ENCODE data around the gene ZNF398. TPM values are rescaled to one million over a fixed set of nuclear protein-coding genes. Genes with fewer than 3 reads are reported as not detected.
A peak's percentile ranks its signal among the peaks of the same experiment; 100 is the strongest.

The ZNF398 gene
- total and polyA plus RNA-seq, 2 of the 13 experiments (the other 11 are each of a cell fraction or from before 2014, with no cell fraction given): 3.0 to 8.9 TPM

GRCh38 chr7:149125863-149126661, 21.2 kb upstream of the ZNF398 start, which contains the start of gene ZNF425 (continued):
- TF ChIP-seq, protein P1, sequence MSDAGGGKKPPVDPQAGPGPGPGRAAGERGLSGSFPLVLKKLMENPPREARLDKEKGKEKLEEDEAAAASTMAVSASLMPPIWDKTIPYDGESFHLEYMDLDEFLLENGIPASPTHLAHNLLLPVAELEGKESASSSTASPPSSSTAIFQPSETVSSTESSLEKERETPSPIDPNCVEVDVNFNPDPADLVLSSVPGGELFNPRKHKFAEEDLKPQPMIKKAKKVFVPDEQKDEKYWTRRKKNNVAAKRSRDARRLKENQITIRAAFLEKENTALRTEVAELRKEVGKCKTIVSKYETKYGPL (CRISPR knock-in tag; IDR thresholded peaks at IDR 0.05): no peak
- TF ChIP-seq ZNF260 (CRISPR knock-in tag; IDR thresholded peaks at IDR 0.05; ENCODE audit: borderline replicate concordance, low read depth) (peak; percentile 80; the same call in 1 of the 2 replicates), ZBTB1 (CRISPR knock-in tag; IDR thresholded peaks at IDR 0.05; ENCODE audit: borderline replicate concordance) (no peak), BHLHE40 (IDR thresholded peaks at IDR 0.05; ENCODE audit: low read length) (0 out of 2 replicates have a peak, but pooled peaks have one; percentile 34), ZNF543 (CRISPR knock-in tag; IDR thresholded peaks at IDR 0.05) (no peak; the same call in none of the 2 replicates), ZNF562 (CRISPR knock-in tag; IDR thresholded peaks at IDR 0.05; ENCODE audit: borderline replicate concordance) (no peak), ZNF674 (CRISPR knock-in tag; IDR thresholded peaks at IDR 0.05; ENCODE audit: low read depth) (peak; percentile 94; the same call in 1 of the 2 replicates), ZBTB20 (CRISPR knock-in tag; IDR thresholded peaks at IDR 0.05; ENCODE audit: borderline replicate concordance, low read depth) (peak; percentile 71), ZNF850 (CRISPR knock-in tag; conservative IDR thresholded peaks at IDR 0.05) (peak; percentile 28; the same call in 1 of the 2 replicates), MAFK (conservative IDR thresholded peaks at IDR 0.05 in 1 of 2, IDR thresholded peaks at IDR 0.05 in 1 of 2; ENCODE audit: low read length in 2 of 2) (no peak), HNF4G (IDR thresholded peaks at IDR 0.05; ENCODE audit: borderline replicate concordance, low read depth, low read length) (peak; percentile 64; the same call in 1 of the 2 replicates), HNF4G (CRISPR knock-in tag; IDR thresholded peaks at IDR 0.05; ENCODE audit: borderline replicate concordance, low read depth) (peak; percentile 72), ZNF883 (CRISPR knock-in tag; IDR thresholded peaks at IDR 0.05; ENCODE audit: not compliant biosample characterization) (peak; percentile 10), ZNF350 (CRISPR knock-in tag; IDR thresholded peaks at IDR 0.05; ENCODE audit: borderline replicate concordance, low read depth) (peak; percentile 72), HDAC1 (CRISPR knock-in tag; IDR thresholded peaks at IDR 0.05) (peak; percentile 96), ZNF563 (CRISPR knock-in tag; IDR thresholded peaks at IDR 0.05) (peak; percentile 78; the same call in 1 of the 2 replicates), ZNF569 (CRISPR knock-in tag; IDR thresholded peaks at IDR 0.05; ENCODE audit: borderline replicate concordance) (no peak), ZEB1 (IDR thresholded peaks at IDR 0.05; ENCODE audit: insufficient replicate concordance, low read depth) (peak; percentile 58), ZNF383 (CRISPR knock-in tag; IDR thresholded peaks at IDR 0.05; ENCODE audit: borderline replicate concordance) (no peak; the same call in 1 of the 2 replicates), ZNF253 (CRISPR knock-in tag; IDR thresholded peaks at IDR 0.05; ENCODE audit: borderline replicate concordance) (peak; percentile 71; the same call in 1 of the 2 replicates)
- TF ChIP-seq, protein P2, sequence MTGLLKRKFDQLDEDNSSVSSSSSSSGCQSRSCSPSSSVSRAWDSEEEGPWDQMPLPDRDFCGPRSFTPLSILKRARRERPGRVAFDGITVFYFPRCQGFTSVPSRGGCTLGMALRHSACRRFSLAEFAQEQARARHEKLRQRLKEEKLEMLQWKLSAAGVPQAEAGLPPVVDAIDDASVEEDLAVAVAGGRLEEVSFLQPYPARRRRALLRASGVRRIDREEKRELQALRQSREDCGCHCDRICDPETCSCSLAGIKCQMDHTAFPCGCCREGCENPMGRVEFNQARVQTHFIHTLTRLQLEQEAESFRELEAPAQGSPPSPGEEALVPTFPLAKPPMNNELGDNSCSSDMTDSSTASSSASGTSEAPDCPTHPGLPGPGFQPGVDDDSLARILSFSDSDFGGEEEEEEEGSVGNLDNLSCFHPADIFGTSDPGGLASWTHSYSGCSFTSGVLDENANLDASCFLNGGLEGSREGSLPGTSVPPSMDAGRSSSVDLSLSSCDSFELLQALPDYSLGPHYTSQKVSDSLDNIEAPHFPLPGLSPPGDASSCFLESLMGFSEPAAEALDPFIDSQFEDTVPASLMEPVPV (CRISPR knock-in tag; IDR thresholded peaks at IDR 0.05): peak; percentile 34; the same call in 1 of the 2 replicates
- TF ChIP-seq, protein P3, sequence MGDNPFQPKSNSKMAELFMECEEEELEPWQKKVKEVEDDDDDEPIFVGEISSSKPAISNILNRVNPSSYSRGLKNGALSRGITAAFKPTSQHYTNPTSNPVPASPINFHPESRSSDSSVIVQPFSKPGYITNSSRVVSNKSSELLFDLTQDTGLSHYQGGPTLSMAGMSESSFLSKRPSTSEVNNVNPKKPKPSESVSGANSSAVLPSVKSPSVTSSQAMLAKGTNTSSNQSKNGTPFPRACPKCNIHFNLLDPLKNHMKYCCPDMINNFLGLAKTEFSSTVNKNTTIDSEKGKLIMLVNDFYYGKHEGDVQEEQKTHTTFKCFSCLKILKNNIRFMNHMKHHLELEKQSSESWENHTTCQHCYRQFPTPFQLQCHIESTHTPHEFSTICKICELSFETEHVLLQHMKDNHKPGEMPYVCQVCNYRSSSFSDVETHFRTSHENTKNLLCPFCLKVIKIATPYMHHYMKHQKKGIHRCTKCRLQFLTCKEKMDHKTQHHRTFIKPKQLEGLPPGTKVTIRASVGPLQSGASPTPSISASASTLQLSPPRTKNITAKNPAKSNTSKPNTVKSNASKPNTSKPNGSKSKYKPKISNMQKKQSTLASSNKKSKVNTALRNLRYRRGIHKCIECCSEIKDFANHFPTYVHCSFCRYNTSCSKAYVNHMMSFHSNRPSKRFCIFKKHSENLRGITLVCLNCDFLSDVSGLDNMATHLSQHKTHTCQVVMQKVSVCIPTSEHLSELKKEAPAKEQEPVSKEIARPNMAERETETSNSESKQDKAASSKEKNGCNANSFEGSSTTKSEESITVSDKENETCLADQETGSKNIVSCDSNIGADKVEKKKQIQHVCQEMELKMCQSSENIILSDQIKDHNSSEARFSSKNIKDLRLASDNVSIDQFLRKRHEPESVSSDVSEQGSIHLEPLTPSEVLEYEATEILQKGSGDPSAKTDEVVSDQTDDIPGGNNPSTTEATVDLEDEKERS (CRISPR knock-in tag; IDR thresholded peaks at IDR 0.05): peak; percentile 88; the same call in 1 of the 2 replicates
- TF ChIP-seq, protein P4, sequence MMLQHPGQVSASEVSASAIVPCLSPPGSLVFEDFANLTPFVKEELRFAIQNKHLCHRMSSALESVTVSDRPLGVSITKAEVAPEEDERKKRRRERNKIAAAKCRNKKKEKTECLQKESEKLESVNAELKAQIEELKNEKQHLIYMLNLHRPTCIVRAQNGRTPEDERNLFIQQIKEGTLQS (CRISPR knock-in tag; IDR thresholded peaks at IDR 0.05): no peak
